ENCODE data around the gene UNC50. TPM values are rescaled to one million over a fixed set of nuclear protein-coding genes. Genes with fewer than 3 reads are reported as not detected.
"Not testable (repeated sequence)": the region's sequence is repeated elsewhere in the genome, so short reads cannot be mapped to it uniquely, and the experiment has no call there.

UNC50 gene
- total RNA-seq, 1 donor from 2014 or later = 45.7 TPM

DNA sequence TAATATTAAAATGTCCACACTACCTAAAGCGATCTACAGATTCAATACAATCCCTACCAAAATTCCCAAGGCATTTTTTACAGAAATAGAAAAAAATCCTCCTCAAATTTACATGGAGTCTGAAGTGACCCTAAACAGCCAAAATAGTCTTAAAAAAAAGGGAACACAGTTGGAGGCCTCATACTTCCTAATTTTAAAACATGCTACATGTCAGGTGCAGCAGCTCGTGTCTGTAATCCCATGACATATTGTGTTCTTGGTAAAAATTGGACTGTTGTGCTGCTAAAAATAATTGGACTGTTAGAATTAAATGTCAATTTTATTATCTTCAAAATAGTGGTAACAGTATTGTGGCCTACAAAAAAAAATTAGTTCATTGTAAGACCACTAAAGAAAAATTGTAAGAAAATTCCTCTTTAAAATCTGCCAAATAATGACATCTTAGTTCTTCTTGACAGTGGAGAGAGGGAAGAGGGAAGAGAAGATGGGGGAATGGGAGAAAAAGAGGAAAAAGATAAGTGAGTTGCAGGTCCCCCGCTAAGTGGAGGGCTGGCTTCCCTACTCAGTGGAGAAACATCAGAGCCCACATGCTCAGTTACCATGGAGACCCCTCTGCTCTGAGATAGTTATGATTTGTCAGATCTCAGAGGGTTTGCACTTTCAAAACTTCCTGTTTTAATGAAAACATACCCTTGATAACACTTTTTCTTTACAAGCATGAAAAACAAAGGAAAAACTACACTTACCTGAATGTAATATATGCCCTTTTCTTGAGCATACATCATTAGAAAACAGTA is 46.5 kb downstream of the UNC50 start:
- Mint-ChIP-seq H3K36me3 (ENCODE audit: unreplicated experiment) (no peaks in the 10 kb centered on the region), H3K27me3 (ENCODE audit: unreplicated experiment) (peaks cover 57% of the 10 kb centered on the region), H3K27ac (ENCODE audit: unreplicated experiment) (no peak overlapping the region), H3K4me1 (ENCODE audit: unreplicated experiment) (no peaks in the 10 kb centered on the region), H3K4me3 (ENCODE audit: unreplicated experiment) (no peak overlapping the region), H3K9me3 (ENCODE audit: unreplicated experiment) (peaks cover 4% of the 10 kb centered on the region)
- TF ChIP-seq, protein P1, sequence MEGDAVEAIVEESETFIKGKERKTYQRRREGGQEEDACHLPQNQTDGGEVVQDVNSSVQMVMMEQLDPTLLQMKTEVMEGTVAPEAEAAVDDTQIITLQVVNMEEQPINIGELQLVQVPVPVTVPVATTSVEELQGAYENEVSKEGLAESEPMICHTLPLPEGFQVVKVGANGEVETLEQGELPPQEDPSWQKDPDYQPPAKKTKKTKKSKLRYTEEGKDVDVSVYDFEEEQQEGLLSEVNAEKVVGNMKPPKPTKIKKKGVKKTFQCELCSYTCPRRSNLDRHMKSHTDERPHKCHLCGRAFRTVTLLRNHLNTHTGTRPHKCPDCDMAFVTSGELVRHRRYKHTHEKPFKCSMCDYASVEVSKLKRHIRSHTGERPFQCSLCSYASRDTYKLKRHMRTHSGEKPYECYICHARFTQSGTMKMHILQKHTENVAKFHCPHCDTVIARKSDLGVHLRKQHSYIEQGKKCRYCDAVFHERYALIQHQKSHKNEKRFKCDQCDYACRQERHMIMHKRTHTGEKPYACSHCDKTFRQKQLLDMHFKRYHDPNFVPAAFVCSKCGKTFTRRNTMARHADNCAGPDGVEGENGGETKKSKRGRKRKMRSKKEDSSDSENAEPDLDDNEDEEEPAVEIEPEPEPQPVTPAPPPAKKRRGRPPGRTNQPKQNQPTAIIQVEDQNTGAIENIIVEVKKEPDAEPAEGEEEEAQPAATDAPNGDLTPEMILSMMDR (IDR thresholded peaks at IDR 0.05) = no peak
- no peak for DNase-seq (ENCODE audit: extremely low spot score, unreplicated experiment)

DNA sequence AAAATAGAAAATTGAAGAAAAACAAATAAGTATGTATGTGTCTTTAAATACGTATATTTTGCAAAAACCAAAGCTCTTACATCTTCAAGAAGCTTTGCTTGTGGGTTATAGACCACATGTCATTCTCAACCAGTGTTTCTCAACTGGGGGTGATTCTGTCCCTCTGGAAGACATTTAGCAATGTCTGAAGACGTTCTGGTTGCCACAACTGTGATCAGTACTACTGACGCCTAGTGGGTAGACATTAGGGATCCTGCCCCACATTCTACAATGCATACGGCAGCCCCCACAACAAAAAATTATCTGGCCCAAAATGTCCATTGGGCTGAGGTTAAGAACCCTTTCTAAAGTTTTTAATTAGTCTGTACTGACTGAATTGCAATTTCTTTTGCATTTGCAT is 48.4 kb downstream of the UNC50 start:
- no peaks in the 10 kb centered on the region for H3K4me1 Mint-ChIP-seq (ENCODE audit: unreplicated experiment)
- H3K9me3 Mint-ChIP-seq (ENCODE audit: unreplicated experiment) = peaks cover 12% of the 10 kb centered on the region
- no peak overlapping the region for H3K4me3 Mint-ChIP-seq (ENCODE audit: unreplicated experiment)
- H3K27ac Mint-ChIP-seq (ENCODE audit: unreplicated experiment) = no peak overlapping the region
- H3K27me3 Mint-ChIP-seq (ENCODE audit: unreplicated experiment) = peaks cover 61% of the 10 kb centered on the region
- TF ChIP-seq, protein P1 (IDR thresholded peaks at IDR 0.05) = no peak
- no peak for DNase-seq (ENCODE audit: extremely low spot score, unreplicated experiment)
- H3K36me3 Mint-ChIP-seq (ENCODE audit: unreplicated experiment) = no peaks in the 10 kb centered on the region

DNA sequence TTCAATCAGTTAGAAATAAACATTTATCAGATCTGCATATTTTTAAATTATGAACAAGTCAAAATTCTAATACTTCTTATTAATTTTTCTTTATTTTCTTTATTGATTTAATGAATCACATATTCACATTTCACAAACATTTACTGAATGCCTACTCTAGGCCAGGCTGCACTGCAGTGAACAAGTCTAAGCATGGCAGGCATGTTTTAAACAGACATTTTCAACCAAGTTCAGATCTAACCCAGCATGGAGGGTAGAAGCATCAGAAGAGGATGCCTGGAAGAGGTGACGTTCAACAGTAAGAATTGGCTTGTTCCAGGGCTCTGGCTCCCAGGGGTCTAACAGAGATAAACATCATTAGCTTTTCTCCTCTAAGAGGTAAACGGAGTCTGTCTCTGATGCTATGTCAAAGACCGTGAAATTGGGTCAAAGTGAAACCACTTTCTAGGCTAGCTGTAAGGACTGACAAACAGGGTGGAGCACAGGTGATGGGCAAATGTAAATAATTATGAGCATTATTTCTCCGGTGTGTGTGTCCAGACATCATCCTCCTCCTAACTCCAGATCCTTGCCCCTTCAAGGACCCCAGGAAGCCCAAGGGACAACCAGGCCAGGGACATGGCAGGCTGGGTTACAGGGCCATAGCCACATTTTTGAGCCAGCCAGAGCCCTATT is 50.6 kb downstream of the UNC50 start:
- Mint-ChIP-seq H3K4me3 (ENCODE audit: unreplicated experiment) (no peak overlapping the region), H3K27ac (ENCODE audit: unreplicated experiment) (no peak overlapping the region), H3K4me1 (ENCODE audit: unreplicated experiment) (no peaks in the 10 kb centered on the region), H3K27me3 (ENCODE audit: unreplicated experiment) (peaks cover 52% of the 10 kb centered on the region), H3K9me3 (ENCODE audit: unreplicated experiment) (peaks cover 12% of the 10 kb centered on the region), H3K36me3 (ENCODE audit: unreplicated experiment) (no peaks in the 10 kb centered on the region)
- TF ChIP-seq, protein P1 (IDR thresholded peaks at IDR 0.05) = no peak
- no peak for DNase-seq (ENCODE audit: extremely low spot score, unreplicated experiment)

DNA sequence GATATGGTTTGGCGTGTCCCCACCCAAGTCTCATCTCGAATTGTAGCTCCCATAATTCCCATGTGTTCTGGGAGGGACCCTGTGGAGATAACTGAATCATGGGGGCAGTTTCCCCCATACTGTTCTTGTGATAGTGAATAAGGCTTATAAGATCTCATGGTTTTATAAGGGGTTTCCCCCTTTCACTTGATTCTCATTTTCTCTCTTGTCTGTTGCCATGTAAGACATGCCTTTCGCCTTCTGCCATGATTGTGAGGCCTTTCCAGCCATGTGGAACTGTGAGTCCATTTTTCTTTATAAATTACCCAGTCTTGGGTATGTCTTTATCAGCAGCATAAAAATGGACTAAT is 51.1 kb downstream of the UNC50 start:
- not testable (repeated sequence) for DNase-seq (ENCODE audit: extremely low spot score, unreplicated experiment); H3K27ac Mint-ChIP-seq (ENCODE audit: unreplicated experiment); H3K36me3 Mint-ChIP-seq (ENCODE audit: unreplicated experiment); H3K4me1 Mint-ChIP-seq (ENCODE audit: unreplicated experiment); H3K4me3 Mint-ChIP-seq (ENCODE audit: unreplicated experiment)
- Mint-ChIP-seq H3K27me3 (ENCODE audit: unreplicated experiment) (peaks cover 47% of the 10 kb centered on the region), H3K9me3 (ENCODE audit: unreplicated experiment) (peaks cover 12% of the 10 kb centered on the region)

DNA sequence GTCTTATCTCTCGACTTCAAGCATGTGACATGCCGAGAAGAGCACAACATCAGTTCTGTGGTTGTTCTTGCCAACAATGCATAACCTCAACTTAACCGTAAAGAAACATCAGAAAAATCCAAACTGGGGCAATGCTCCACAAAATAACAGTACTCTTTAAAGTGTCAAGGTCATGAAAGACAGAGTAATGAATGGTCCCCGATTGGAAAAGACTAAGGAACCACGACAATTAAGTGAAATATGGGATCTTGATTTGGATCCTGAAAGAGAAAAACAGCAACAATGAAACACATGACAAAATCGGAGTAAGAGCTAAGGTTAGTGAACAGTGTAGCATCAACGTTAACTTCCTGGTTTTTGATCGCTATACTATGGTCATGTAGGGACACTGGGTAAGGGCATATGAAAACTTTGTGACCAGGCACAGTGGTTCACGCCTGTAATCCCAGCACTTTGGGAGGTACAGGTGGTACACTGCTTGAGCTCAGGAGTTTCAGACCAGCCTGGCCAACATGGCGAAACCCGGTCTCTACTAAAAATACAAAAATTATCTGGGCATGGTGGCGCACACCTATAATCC is 55.2 kb downstream of the UNC50 start:
- TF ChIP-seq, protein P1 (IDR thresholded peaks at IDR 0.05) = no peak
- H3K36me3 Mint-ChIP-seq (ENCODE audit: unreplicated experiment) = no peaks in the 10 kb centered on the region
- H3K4me3 Mint-ChIP-seq (ENCODE audit: unreplicated experiment) = no peak overlapping the region
- DNase-seq (ENCODE audit: extremely low spot score, unreplicated experiment) = no peak
- peaks cover 12% of the 10 kb centered on the region for H3K9me3 Mint-ChIP-seq (ENCODE audit: unreplicated experiment)
- H3K27ac Mint-ChIP-seq (ENCODE audit: unreplicated experiment) = no peak overlapping the region
- peaks cover 24% of the 10 kb centered on the region for H3K27me3 Mint-ChIP-seq (ENCODE audit: unreplicated experiment)
- no peaks in the 10 kb centered on the region for H3K4me1 Mint-ChIP-seq (ENCODE audit: unreplicated experiment)

Measured in osteocyte (in vitro differentiated cells).